HAP-1 (cell line): ENCODE measurements around the gene CCDC201.

Experiments
- DNase-seq, 2 experiments: peaks; one replicate each; pipeline ENCODE4 v3.0.0-alpha.2; 2016 to 2020; ENCODE audit warnings: low spot score in 2 of 2
- H3K27me3 ChIP-seq: fragments of 250-450 bp; sonication (Bioruptor Pico); 2 replicates; pipeline ENCODE4 v1.5.1; 2020; ENCODE audit warnings: low read depth, mild to moderate bottlenecking, moderate library complexity
- H3K36me3 ChIP-seq: fragments of 250-450 bp; sonication (Bioruptor Pico); replicated peaks from 2 replicates; pipeline ENCODE4 v1.5.1; 2020; ENCODE audit warnings: mild to moderate bottlenecking
- H3K4me1 ChIP-seq: fragments of 250-450 bp; sonication (Bioruptor Pico); 2 replicates; pipeline ENCODE4 v1.5.1; 2020; ENCODE audit warnings: mild to moderate bottlenecking
- H3K4me3 ChIP-seq: fragments of 250-450 bp; sonication (Bioruptor Pico); 2 replicates; pipeline ENCODE4 v1.5.1; 2020; ENCODE audit warnings: mild to moderate bottlenecking, moderate library complexity
- H3K9me3 ChIP-seq: fragments of 250-450 bp; sonication (Bioruptor Pico); 2 replicates; pipeline ENCODE4 v1.5.1; 2020; ENCODE audit warnings: mild to moderate bottlenecking, moderate library complexity
- in situ Hi-C: fragments of 300-500 bp; cut with MboI; formaldehyde crosslinking; loops from 3 replicates; pipeline ENCODE4 v1.14.3; 2020; ENCODE audit warnings: low sequenced_read_pairs, inconsistent platforms, mixed read lengths

Gene CCDC201

GRCh38 chr7:45890125-45890901 is 17.4 kb upstream of the CCDC201 start:
- Histone ChIP-seq H3K36me3 (no peaks in the 10 kb centered on the region), H3K4me1 (no peaks in the 10 kb centered on the region), H3K27me3 (peaks cover 10% of the 10 kb centered on the region), H3K9me3 (no peaks in the 10 kb centered on the region), H3K4me3 (no peak overlapping the region)
- no peak for DNase-seq
- in situ Hi-C loops: no loop called here

- H3K4me1 ChIP-seq: no peaks in the 10 kb centered on the region
- DNase-seq: no peak
- peaks cover 10% of the 10 kb centered on the region for H3K27me3 ChIP-seq
- in situ Hi-C loops: no loop called here
- H3K4me3 ChIP-seq: no peak overlapping the region
- H3K9me3 ChIP-seq: no peaks in the 10 kb centered on the region
- no peaks in the 10 kb centered on the region for H3K36me3 ChIP-seq
Observed at GRCh38 chr7:45889367-45890067, 16.6 kb upstream of the CCDC201 start.

- Histone ChIP-seq H3K4me1 (no peaks in the 10 kb centered on the region), H3K9me3 (no peaks in the 10 kb centered on the region), H3K4me3 (no peak overlapping the region), H3K36me3 (no peaks in the 10 kb centered on the region), H3K27me3 (peaks cover 10% of the 10 kb centered on the region)
- DNase-seq: no peak
- in situ Hi-C loops: no loop called here
Observed at GRCh38 chr7:45888993-45889366, 16.1 kb upstream of the CCDC201 start.

- DNase-seq: no peak
- no peak within 1 kb of the TSS for H3K4me3 ChIP-seq
- no peaks in the 10 kb centered on the region for H3K4me1 ChIP-seq
- H3K36me3 ChIP-seq: no peaks in the 10 kb centered on the region
- in situ Hi-C loops: no loop called here
- H3K9me3 ChIP-seq: no peaks in the 10 kb centered on the region
- H3K27me3 ChIP-seq: peaks cover 10% of the 10 kb centered on the region
Observed at GRCh38 chr7:45888185-45888992, 15.5 kb upstream of the CCDC201 start, which contains the start of gene IGFBP1. Gene IGFBP1 (plus strand): TSS chr7:45888488. CDS start chr7:45888653, 165 bp downstream.

- peaks cover 10% of the 10 kb centered on the region for H3K27me3 ChIP-seq
- in situ Hi-C loops: no loop called here
- H3K4me3 ChIP-seq: no peak overlapping the region
- H3K9me3 ChIP-seq: no peaks in the 10 kb centered on the region
- no peak for DNase-seq
- no peaks in the 10 kb centered on the region for H3K36me3 ChIP-seq
- H3K4me1 ChIP-seq: no peaks in the 10 kb centered on the region
Observed at GRCh38 chr7:45886931-45887667, 14.2 kb upstream of the CCDC201 start.

- in situ Hi-C loops: no loop called here
- no peaks in the 10 kb centered on the region for H3K4me1 ChIP-seq
- H3K4me3 ChIP-seq: no peak overlapping the region
- DNase-seq: no peak
- H3K9me3 ChIP-seq: no peaks in the 10 kb centered on the region
- peaks cover 10% of the 10 kb centered on the region for H3K27me3 ChIP-seq
- H3K36me3 ChIP-seq: no peaks in the 10 kb centered on the region
Observed at GRCh38 chr7:45885264-45885882, 12.5 kb upstream of the CCDC201 start.

- Histone ChIP-seq H3K9me3 (no peaks in the 10 kb centered on the region; the same call in 1 of the 2 replicates), H3K27me3 (peaks cover 6% of the 10 kb centered on the region), H3K4me1 (no peaks in the 10 kb centered on the region), H3K36me3 (no peaks in the 10 kb centered on the region), H3K4me3 (no peak overlapping the region)
- in situ Hi-C loops: no loop called here
- no peak for DNase-seq
Observed at GRCh38 chr7:45884136-45884535, 11.3 kb upstream of the CCDC201 start.

GRCh38 chr7:45882465-45882810 is 9.6 kb upstream of the CCDC201 start:
- H3K4me1 ChIP-seq: no peaks in the 10 kb centered on the region
- in situ Hi-C loops: no loop called here
- H3K9me3 ChIP-seq: no peaks in the 10 kb centered on the region; the same call in 1 of the 2 replicates
- H3K36me3 ChIP-seq: no peaks in the 10 kb centered on the region
- DNase-seq: no peak
- no peaks in the 10 kb centered on the region for H3K27me3 ChIP-seq
- H3K4me3 ChIP-seq: no peak overlapping the region

GRCh38 chr7:45881759-45882464 is 9.0 kb upstream of the CCDC201 start:
- in situ Hi-C loops: no loop called here
- Histone ChIP-seq H3K36me3 (no peaks in the 10 kb centered on the region), H3K4me1 (no peaks in the 10 kb centered on the region), H3K4me3 (no peak overlapping the region), H3K9me3 (no peaks in the 10 kb centered on the region; the same call in 1 of the 2 replicates), H3K27me3 (no peaks in the 10 kb centered on the region)
- DNase-seq: no peak

- Histone ChIP-seq H3K4me3 (no peak overlapping the region), H3K36me3 (no peaks in the 10 kb centered on the region), H3K4me1 (no peaks in the 10 kb centered on the region), H3K27me3 (no peaks in the 10 kb centered on the region), H3K9me3 (no peaks in the 10 kb centered on the region; the same call in 1 of the 2 replicates)
- in situ Hi-C loops: no loop called here
- no peak for DNase-seq
Observed at GRCh38 chr7:45881280-45881758, 8.4 kb upstream of the CCDC201 start.

GRCh38 chr7:45880433-45880860 is 7.6 kb upstream of the CCDC201 start:
- no peak overlapping the region for H3K4me3 ChIP-seq
- no peaks in the 10 kb centered on the region for H3K4me1 ChIP-seq
- DNase-seq: no peak
- no peaks in the 10 kb centered on the region; the same call in 1 of the 2 replicates for H3K9me3 ChIP-seq
- H3K36me3 ChIP-seq: no peaks in the 10 kb centered on the region
- in situ Hi-C loops: no loop called here
- H3K27me3 ChIP-seq: no peaks in the 10 kb centered on the region

- no peaks in the 10 kb centered on the region; the same call in 1 of the 2 replicates for H3K9me3 ChIP-seq
- in situ Hi-C loops: no loop called here
Observed at GRCh38 chr7:45878457-45879144, 5.7 kb upstream of the CCDC201 start.

More at GRCh38 chr7:45878457-45879144, 5.7 kb upstream of the CCDC201 start:
- Histone ChIP-seq H3K4me3 (no peak overlapping the region), H3K36me3 (no peaks in the 10 kb centered on the region), H3K4me1 (no peaks in the 10 kb centered on the region), H3K27me3 (no peaks in the 10 kb centered on the region)
- no peak for DNase-seq
